Activated CD8-positive, alpha-beta memory T cell treated with anti-CD3 and anti-CD28 coated beads, Interleukin-2, amount 50 U/mL, for 24 hours (primary cell): ENCODE results near the gene G3BP2.
A peak's percentile ranks its signal among the peaks of the same experiment; 100 is the strongest.

Experiments used
- DNase-seq: peaks from one replicate; pipeline ENCODE4 v3.0.0-alpha.2; 2020; ENCODE audit errors: extremely low read depth

G3BP2 gene

GRCh38 chr4:75639124-75639695 is 34.0 kb downstream of the G3BP2 start:
- no peak for DNase-seq

- no peak for DNase-seq
These were observed 35.4 kb downstream of the G3BP2 start for GRCh38 chr4:75637827-75638226.

GRCh38 chr4:75637176-75637575 is 36.0 kb downstream of the G3BP2 start:
- DNase-seq = no peak

GRCh38 chr4:75634951-75635350 is 38.3 kb downstream of the G3BP2 start:
- DNase-seq = no peak

GRCh38 chr4:75634281-75634680 is 38.9 kb downstream of the G3BP2 start:
- DNase-seq = no peak

GRCh38 chr4:75633846-75634245 is 39.4 kb downstream of the G3BP2 start:
- DNase-seq = no peak

- DNase-seq = no peak
These were observed 42.3 kb downstream of the G3BP2 start for GRCh38 chr4:75630937-75631329.

- DNase-seq = peak; percentile 70
These were observed 42.9 kb downstream of the G3BP2 start, which contains the start of gene CDKL2 for GRCh38 chr4:75630174-75630936. CDKL2 (minus strand) TSS chr4:75630528; CDS start chr4:75625988, 4,540 bp downstream.

- no peak for DNase-seq
These were observed 44.0 kb downstream of the G3BP2 start for GRCh38 chr4:75629239-75629638.

- no peak for DNase-seq
These were observed 50.2 kb downstream of the G3BP2 start for GRCh38 chr4:75623026-75623425.

- DNase-seq = no peak
These were observed 51.5 kb downstream of the G3BP2 start for GRCh38 chr4:75621715-75622114.

GRCh38 chr4:75612306-75612705 is 60.9 kb downstream of the G3BP2 start:
- no peak for DNase-seq

GRCh38 chr4:75605928-75606327 is 67.3 kb downstream of the G3BP2 start:
- DNase-seq = no peak

GRCh38 chr4:75599647-75600046 is 73.6 kb downstream of the G3BP2 start:
- DNase-seq = no peak

GRCh38 chr4:75598390-75598789 is 74.8 kb downstream of the G3BP2 start:
- no peak for DNase-seq

GRCh38 chr4:75596061-75596460 is 77.2 kb downstream of the G3BP2 start:
- DNase-seq = no peak

- DNase-seq = no peak
These were observed 79.8 kb downstream of the G3BP2 start for GRCh38 chr4:75593393-75593792.
